NK-92 treated with Interleukin-12 subunit alpha and Interleukin-12 subunit beta, amount 100 ng/mL, for 24 hours (cell line): ENCODE data around the gene KRT7.
A peak's percentile ranks its signal among the peaks of the same experiment; 100 is the strongest.
"Not testable (repeated sequence)": the region's sequence is repeated elsewhere in the genome, so short reads cannot be mapped to it uniquely, and the experiment has no call there.

Experiments used
- DNase-seq: peaks from one replicate; lab custom pipeline; 2025; lab: John Stamatoyannopoulos, UW

KRT7 gene

GRCh38 chr12:52243856-52244614 is 11.0 kb downstream of the KRT7 start:
- DNase-seq: peak; percentile 8

- DNase-seq: no peak
Observed at GRCh38 chr12:52244615-52244994, 11.6 kb downstream of the KRT7 start.

GRCh38 chr12:52245259-52245961 is 12.4 kb downstream of the KRT7 start:
- no peak for DNase-seq

- no peak for DNase-seq
Observed at GRCh38 chr12:52245962-52246569, 13.0 kb downstream of the KRT7 start.

GRCh38 chr12:52246720-52247621 is 13.9 kb downstream of the KRT7 start:
- no peak for DNase-seq

GRCh38 chr12:52247622-52248540 is 14.8 kb downstream of the KRT7 start:
- no peak for DNase-seq

GRCh38 chr12:52248541-52249461 is 15.8 kb downstream of the KRT7 start:
- no peak for DNase-seq

- DNase-seq: no peak
Observed at GRCh38 chr12:52249511-52250047, 16.5 kb downstream of the KRT7 start.

- no peak for DNase-seq
Observed at GRCh38 chr12:52250048-52250990, 17.3 kb downstream of the KRT7 start.

- no peak for DNase-seq
Observed at GRCh38 chr12:52251367-52252051, 18.5 kb downstream of the KRT7 start.

GRCh38 chr12:52252175-52252615 is 19.2 kb downstream of the KRT7 start:
- not testable (repeated sequence) for DNase-seq

- no peak for DNase-seq
Observed at GRCh38 chr12:52252728-52253343, 19.8 kb downstream of the KRT7 start.

- DNase-seq: no peak
Observed at GRCh38 chr12:52253391-52254179, 20.5 kb downstream of the KRT7 start.

GRCh38 chr12:52254180-52254964 is 21.3 kb downstream of the KRT7 start:
- DNase-seq: no peak

GRCh38 chr12:52254965-52255751 is 22.1 kb downstream of the KRT7 start:
- DNase-seq: no peak
